DND-41 (cell line): Measurements from ENCODE around the gene WDR47.
A peak's percentile ranks its signal among the peaks of the same experiment; 100 is the strongest.

Experiments used
- ATAC-seq: fragments of 200-7000 bp; cut with Tn5 transposase; 3 replicates; pipeline ENCODE4 v1.9.1; 2021; ENCODE audit warnings: low read depth; ENCODE audit not compliant: insufficient read depth
- DNase-seq: peaks from one replicate; pipeline ENCODE4 v3.0.0-alpha.2; 2020
- H2AFZ ChIP-seq: 2 replicates; pipeline ENCODE4 v1.6.0; 2012; ENCODE audit warnings: low read depth, low read length
- H3K27ac ChIP-seq: 2 replicates; pipeline ENCODE4 v1.5.1; 2012; ENCODE audit warnings: low read length, inconsistent platforms
- H3K27me3 ChIP-seq: fragments of 200-600 bp; sonication (generic); 2 replicates; pipeline ENCODE4 v1.6.0; 2012; ENCODE audit warnings: low read length, mild to moderate bottlenecking, inconsistent platforms; ENCODE audit not compliant: insufficient read depth, poor library complexity
- H3K36me3 ChIP-seq: 2 replicates; pipeline ENCODE4 v1.5.1; 2012; ENCODE audit warnings: low read length, inconsistent platforms; ENCODE audit not compliant: insufficient read depth
- H3K4me1 ChIP-seq: 2 replicates; pipeline ENCODE4 v1.5.1; 2012; ENCODE audit warnings: mild to moderate bottlenecking, low read length; ENCODE audit not compliant: insufficient read depth
- H3K4me2 ChIP-seq: 2 replicates; pipeline ENCODE4 v1.6.0; 2012; ENCODE audit warnings: mild to moderate bottlenecking, moderate library complexity, low read length, inconsistent platforms; ENCODE audit not compliant: insufficient read depth
- H3K4me3 ChIP-seq, 2 experiments: fragments of 200-600 bp in 1 of 2; shearing (Covaris generic) in 1 of 2; 2 replicates each; pipeline ENCODE4 v1.5.1; 2012 to 2016; ENCODE audit warnings: inconsistent platforms in 2 of 2, low read length in 2 of 2, mild to moderate bottlenecking in 2 of 2, low read depth in 1 of 2, moderate library complexity in 1 of 2
- H3K79me2 ChIP-seq: 2 replicates; pipeline ENCODE4 v1.6.0; 2012; ENCODE audit warnings: low read length, inconsistent platforms; ENCODE audit not compliant: insufficient read depth
- H3K9ac ChIP-seq: 2 replicates; pipeline ENCODE4 v1.6.0; 2012; ENCODE audit warnings: low read depth, mild to moderate bottlenecking, inconsistent platforms, low read length, moderate library complexity
- H3K9me3 ChIP-seq: 2 replicates; pipeline ENCODE4 v1.5.1; 2012; ENCODE audit warnings: low read length, moderate library complexity, mild to moderate bottlenecking, inconsistent platforms; ENCODE audit not compliant: insufficient read depth, severe bottlenecking
- H4K20me1 ChIP-seq: 2 replicates; pipeline ENCODE4 v1.6.0; 2012; ENCODE audit warnings: low read length; ENCODE audit not compliant: insufficient read depth
- EZH2 ChIP-seq: IDR thresholded peaks from 3 replicates; pipeline ENCODE4 v1.6.1; 2012; ENCODE audit warnings: borderline replicate concordance, low read depth, mild to moderate bottlenecking, moderate library complexity, low read length, inconsistent platforms; ENCODE audit not compliant: severe bottlenecking
- TF ChIP-seq, protein P1 (sequence below): IDR thresholded peaks from 2 replicates; pipeline ENCODE4 v1.5.1; 2012; ENCODE audit warnings: borderline replicate concordance, low read length, moderate library complexity, mild to moderate bottlenecking; ENCODE audit not compliant: poor library complexity, severe bottlenecking; ENCODE audit errors: extremely low read depth

The WDR47 gene

GRCh38 chr1:109075531-109076490 lies 33.9 kb upstream of the WDR47 start, which contains the start of gene TAF13:
Gene TAF13, minus strand, starts transcription at chr1:109076003. Its CDS starts 56 bp downstream, at chr1:109075947.
- Histone ChIP-seq H3K27ac (peak within 1 kb of the TSS; percentile 87), H3K4me1 (peaks cover 20% of the 10 kb centered on the region), H3K4me2 (peak within 1 kb of the TSS; percentile 93), H3K79me2 (peaks cover 23% of the 10 kb centered on the region), H4K20me1 (no peaks in the 10 kb centered on the region), H3K9me3 (no peaks in the 10 kb centered on the region), H3K27me3 (no peaks in the 10 kb centered on the region), H2AFZ (peak within 1 kb of the TSS; percentile 80), H3K9ac (peak within 1 kb of the TSS; percentile 64), H3K36me3 (no peaks in the 10 kb centered on the region), H3K4me3 (peak within 1 kb of the TSS; percentile 66 to 78)
- DNase-seq = peak; percentile 90
- TF ChIP-seq, protein P1, sequence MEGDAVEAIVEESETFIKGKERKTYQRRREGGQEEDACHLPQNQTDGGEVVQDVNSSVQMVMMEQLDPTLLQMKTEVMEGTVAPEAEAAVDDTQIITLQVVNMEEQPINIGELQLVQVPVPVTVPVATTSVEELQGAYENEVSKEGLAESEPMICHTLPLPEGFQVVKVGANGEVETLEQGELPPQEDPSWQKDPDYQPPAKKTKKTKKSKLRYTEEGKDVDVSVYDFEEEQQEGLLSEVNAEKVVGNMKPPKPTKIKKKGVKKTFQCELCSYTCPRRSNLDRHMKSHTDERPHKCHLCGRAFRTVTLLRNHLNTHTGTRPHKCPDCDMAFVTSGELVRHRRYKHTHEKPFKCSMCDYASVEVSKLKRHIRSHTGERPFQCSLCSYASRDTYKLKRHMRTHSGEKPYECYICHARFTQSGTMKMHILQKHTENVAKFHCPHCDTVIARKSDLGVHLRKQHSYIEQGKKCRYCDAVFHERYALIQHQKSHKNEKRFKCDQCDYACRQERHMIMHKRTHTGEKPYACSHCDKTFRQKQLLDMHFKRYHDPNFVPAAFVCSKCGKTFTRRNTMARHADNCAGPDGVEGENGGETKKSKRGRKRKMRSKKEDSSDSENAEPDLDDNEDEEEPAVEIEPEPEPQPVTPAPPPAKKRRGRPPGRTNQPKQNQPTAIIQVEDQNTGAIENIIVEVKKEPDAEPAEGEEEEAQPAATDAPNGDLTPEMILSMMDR = peak; percentile 7
- TF ChIP-seq EZH2 = no peak
- peak; percentile 99 for ATAC-seq

- ATAC-seq = no peak
- peaks cover 14% of the 10 kb centered on the region; the same call in 1 of the 2 replicates for H3K36me3 ChIP-seq
- H3K4me3 ChIP-seq = no peak overlapping the region
- DNase-seq = no peak
- H2AFZ ChIP-seq = no peak overlapping the region
- no peak overlapping the region for H3K4me2 ChIP-seq
- no peak overlapping the region for H3K9ac ChIP-seq
- H3K27me3 ChIP-seq = no peaks in the 10 kb centered on the region
- H4K20me1 ChIP-seq = no peaks in the 10 kb centered on the region
- peaks cover under 1% of the 10 kb centered on the region; the same call in 1 of the 2 replicates for H3K4me1 ChIP-seq
- H3K79me2 ChIP-seq = peaks cover 10% of the 10 kb centered on the region; the same call in 1 of the 2 replicates
- no peak overlapping the region for H3K27ac ChIP-seq
- H3K9me3 ChIP-seq = no peaks in the 10 kb centered on the region
- TF ChIP-seq, protein P1 = no peak
- TF ChIP-seq EZH2 = no peak
These were observed 27.4 kb upstream of the WDR47 start for GRCh38 chr1:109069294-109069693.

DNA sequence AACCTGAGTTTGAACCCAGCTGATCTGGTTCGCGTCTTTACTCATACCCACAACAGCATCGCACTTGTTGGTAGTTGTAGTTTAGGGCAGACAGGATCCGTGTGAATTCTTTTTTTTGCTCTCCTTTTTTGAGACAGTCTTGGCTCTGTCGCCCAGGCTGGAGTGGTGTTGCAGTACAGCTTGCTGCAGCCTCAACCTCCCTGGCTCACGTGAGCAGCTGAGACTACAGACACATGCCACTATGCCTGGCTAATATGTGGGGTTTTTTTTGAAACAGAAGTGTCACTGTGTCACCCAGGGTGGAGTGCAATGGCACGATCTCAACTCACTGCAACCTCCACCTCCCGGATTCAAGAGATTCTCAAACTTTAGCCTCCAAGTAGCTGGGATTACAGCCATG lies 26.0 kb upstream of the WDR47 start:
- Histone ChIP-seq H4K20me1 (no peaks in the 10 kb centered on the region), H3K9me3 (no peaks in the 10 kb centered on the region), H3K4me1 (no peaks in the 10 kb centered on the region), H2AFZ (no peak overlapping the region), H3K79me2 (peaks cover 4% of the 10 kb centered on the region; the same call in 1 of the 2 replicates), H3K4me3 (no peak overlapping the region), H3K36me3 (peaks cover 21% of the 10 kb centered on the region; the same call in 1 of the 2 replicates), H3K9ac (no peak overlapping the region), H3K27me3 (no peaks in the 10 kb centered on the region), H3K27ac (no peak overlapping the region), H3K4me2 (no peak overlapping the region)
- TF ChIP-seq, protein P1 = no peak
- TF ChIP-seq EZH2 = no peak
- DNase-seq (no peak), ATAC-seq (no peak)
